Activated CD4-positive, alpha-beta T cell treated with anti-CD3 and anti-CD28 coated beads for 36 hours (primary cell): ENCODE measurements around the gene TMEM54. TPM values are rescaled to one million over a fixed set of nuclear protein-coding genes. Genes with fewer than 3 reads are reported as not detected.
A peak's percentile ranks its signal among the peaks of the same experiment; 100 is the strongest.

Experiments
- ATAC-seq: fragments of 200-7000 bp; cut with Tn5 transposase; one replicate; pipeline ENCODE4 v1.10.0; 2021; ENCODE audit warnings: mild to moderate bottlenecking, moderate library complexity
- CTCF ChIA-PET: fragments of 350-600 bp; sonication (Branson Sonifier 250); formaldehyde crosslinking; loops from one replicate; lab custom pipeline; 2021; ENCODE audit warnings: antibody characterized with exemption; lab: Charles Lee
- POLR2A ChIA-PET: fragments of 350-600 bp; sonication (Branson Sonifier 250); formaldehyde crosslinking; loops from one replicate; lab custom pipeline; 2021; ENCODE audit warnings: antibody characterized with exemption, inconsistent platforms; lab: Charles Lee
- DNase-seq: peaks from one replicate; pipeline ENCODE4 v3.0.0-alpha.2; 2020
- H3K27ac Mint-ChIP-seq: one replicate; pipeline ENCODE4 v1.8.0; 2021; ENCODE audit warnings: mixed read lengths
- H3K27me3 Mint-ChIP-seq: one replicate; pipeline ENCODE4 v1.8.0; 2021; ENCODE audit warnings: mixed read lengths
- H3K36me3 Mint-ChIP-seq: one replicate; pipeline ENCODE4 v1.8.0; 2021; ENCODE audit warnings: low read depth, mixed read lengths
- H3K4me1 Mint-ChIP-seq: one replicate; pipeline ENCODE4 v1.8.0; 2021; ENCODE audit warnings: mixed read lengths
- H3K4me3 Mint-ChIP-seq: one replicate; pipeline ENCODE4 v1.8.0; 2021; ENCODE audit warnings: mild to moderate bottlenecking, moderate library complexity, mixed read lengths
- H3K9me3 Mint-ChIP-seq: one replicate; pipeline ENCODE4 v1.8.0; 2021; ENCODE audit warnings: low read depth, mixed read lengths
- intact Hi-C, 2 experiments: fragments of 100-400 bp; cut with DNase I in 1 of 2; cut with micrococcal nuclease in 1 of 2; formaldehyde crosslinking; loops; one replicate each; pipeline versions ENCODE4 v1.14.2 to v1.15.1; 2022 to 2024; cut with DNase I, micrococcal nuclease
- total RNA-seq, 2 experiments: library from RNA; stranded (reverse); gene quantifications; one replicate each; pipeline ENCODE4 v1.2.3, GENCODE V29; 2021

Gene TMEM54
- total RNA-seq, 2 experiments from 2014 or later: 1.4 to 1.7 TPM

DNA sequence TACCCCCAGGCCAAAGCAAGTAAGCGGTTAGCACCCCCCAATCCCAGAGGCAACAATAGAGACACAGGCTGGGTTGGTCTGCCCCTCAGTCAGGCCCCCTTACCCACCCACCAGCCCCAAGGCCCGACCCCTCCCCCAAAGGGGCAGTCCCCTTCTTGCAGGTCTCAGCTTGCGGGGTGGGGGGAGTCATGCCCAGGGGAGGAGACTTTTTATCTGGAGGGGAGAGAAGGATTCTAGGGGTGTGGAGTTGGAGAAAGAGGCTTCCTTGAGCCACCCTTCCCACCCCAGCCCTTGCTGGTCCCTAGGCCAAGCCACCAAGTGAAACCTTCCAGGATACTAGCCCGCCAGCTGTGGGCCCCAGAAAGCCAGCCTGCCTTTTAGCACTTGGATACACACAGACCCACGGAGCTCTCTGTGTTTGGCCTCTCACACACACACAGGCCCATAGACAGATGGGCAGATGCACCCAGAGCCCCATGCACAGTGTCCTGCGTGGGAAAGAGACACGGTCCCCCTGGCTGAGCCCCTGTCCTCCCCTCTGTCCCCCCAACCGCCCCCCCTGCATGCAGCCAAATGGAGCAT is 7.1 kb downstream of the TMEM54 start:
- no peaks in the 10 kb centered on the region for H3K36me3 Mint-ChIP-seq
- ATAC-seq: no peak
- H3K27me3 Mint-ChIP-seq: peaks cover 41% of the 10 kb centered on the region
- no peak overlapping the region for H3K27ac Mint-ChIP-seq
- POLR2A ChIA-PET: no interaction called here
- peaks cover 3% of the 10 kb centered on the region for H3K4me1 Mint-ChIP-seq
- H3K4me3 Mint-ChIP-seq: peak overlapping the region; percentile 54
- CTCF ChIA-PET: interaction anchor here (5.4 kb wide), 1 partner anchor 18 kb away, joined by 33 read pairs; no protein-coding TSS in a partner anchor
- no peak for DNase-seq
- intact Hi-C loops: no loop called here
- no peaks in the 10 kb centered on the region for H3K9me3 Mint-ChIP-seq

DNA sequence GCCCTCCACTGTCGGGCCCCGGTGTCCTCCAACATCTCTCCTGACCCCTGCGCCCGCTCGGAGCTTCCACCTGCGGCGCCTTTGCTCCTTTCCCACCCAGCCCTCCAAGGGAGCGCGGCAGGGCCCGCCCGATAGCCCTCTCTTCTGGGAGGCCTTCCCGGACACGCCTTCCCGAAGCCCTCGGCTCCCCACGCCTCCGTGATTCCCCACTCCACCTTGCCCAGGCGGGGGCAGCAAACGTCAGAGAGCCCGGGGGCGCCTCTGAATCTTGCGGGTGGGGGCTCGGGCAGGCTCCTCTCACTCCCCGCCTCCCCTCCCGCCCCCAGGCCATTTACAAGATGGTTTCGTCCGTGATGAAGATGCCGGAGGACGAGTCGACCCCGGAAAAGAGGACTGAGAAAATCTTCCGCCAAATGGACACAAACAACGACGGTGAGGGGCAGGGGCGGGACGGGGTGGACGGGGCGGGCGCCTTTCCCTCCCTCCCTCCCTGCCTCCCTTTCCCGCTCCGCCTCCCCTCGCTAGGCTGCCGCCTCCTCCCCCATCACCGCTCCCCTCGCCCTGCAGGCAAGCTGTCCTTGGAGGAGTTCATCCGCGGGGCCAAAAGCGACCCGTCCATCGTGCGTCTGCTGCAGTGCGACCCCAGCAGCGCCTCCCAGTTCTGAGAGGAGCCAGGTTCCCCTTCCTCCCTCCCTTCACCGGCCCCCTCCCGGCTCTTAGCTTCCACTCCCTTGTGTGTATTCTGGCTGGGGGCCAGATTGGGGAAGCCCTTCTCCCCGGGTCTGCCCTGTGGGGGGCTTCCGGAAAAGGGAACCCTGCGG is 7.8 kb downstream of the TMEM54 start:
- Mint-ChIP-seq H3K27me3 (peaks cover 40% of the 10 kb centered on the region), H3K9me3 (no peaks in the 10 kb centered on the region), H3K4me1 (peaks cover 3% of the 10 kb centered on the region), H3K4me3 (peak overlapping the region; percentile 54), H3K36me3 (no peaks in the 10 kb centered on the region), H3K27ac (no peak overlapping the region)
- peak; percentile 13 for ATAC-seq
- ChIA-PET CTCF (interaction anchor here (0.6 to 5.4 kb wide), 9 partner anchors 17 to 341 kb away, joined by 3 to 33 read pairs (median 4); no protein-coding TSS in a partner anchor), POLR2A (interaction anchor here (0.6 kb wide), 1 partner anchor 493 kb away, joined by 3 read pairs; no protein-coding TSS in a partner anchor)
- peak; percentile 41 for DNase-seq
- intact Hi-C loops: no loop called here

GRCh38 chr1:32892368-32893197 is 8.6 kb downstream of the TMEM54 start:
- Mint-ChIP-seq H3K27ac (no peak overlapping the region), H3K4me1 (peaks cover 3% of the 10 kb centered on the region), H3K9me3 (no peaks in the 10 kb centered on the region), H3K36me3 (no peaks in the 10 kb centered on the region), H3K27me3 (peaks cover 48% of the 10 kb centered on the region), H3K4me3 (peak overlapping the region; percentile 36)
- DNase-seq: peak; percentile 75
- POLR2A ChIA-PET: interaction anchor here (0.6 kb wide), 2 partner anchors 478 to 492 kb away, joined by 3 to 7 read pairs; no protein-coding TSS in a partner anchor
- ATAC-seq: peak; percentile 82
- CTCF ChIA-PET: interaction anchor here (0.6 to 5.4 kb wide), 11 partner anchors 12 to 340 kb away, joined by 3 to 33 read pairs (median 4); no protein-coding TSS in a partner anchor
- intact Hi-C loops: no loop called here

DNA sequence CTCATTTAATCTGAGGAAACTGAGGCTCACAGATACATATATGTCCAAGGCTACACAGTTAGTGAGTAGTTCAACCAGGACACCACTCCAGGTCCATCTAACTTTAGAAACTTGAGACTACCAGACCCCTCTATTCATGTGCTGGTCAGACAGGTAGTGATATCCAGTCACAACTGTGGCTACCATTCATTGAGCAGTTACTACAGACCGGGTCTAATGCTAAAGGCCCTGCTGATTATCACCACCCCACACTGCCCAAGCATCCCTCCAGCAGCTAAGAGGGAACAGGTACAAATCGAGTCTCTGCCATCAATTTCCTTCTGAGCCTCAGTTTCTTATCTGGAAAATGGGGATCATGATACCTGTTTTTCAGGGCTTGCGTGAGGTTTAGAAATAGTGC is 9.6 kb downstream of the TMEM54 start:
- ChIA-PET POLR2A (no interaction called here), CTCF (interaction anchor here (0.6 to 5.4 kb wide), 5 partner anchors 13 to 1174 kb away, joined by 3 to 33 read pairs (median 3); no protein-coding TSS in a partner anchor)
- peaks cover 56% of the 10 kb centered on the region for H3K27me3 Mint-ChIP-seq
- H3K4me1 Mint-ChIP-seq: peaks cover 3% of the 10 kb centered on the region
- no peaks in the 10 kb centered on the region for H3K9me3 Mint-ChIP-seq
- intact Hi-C loops: no loop called here
- H3K27ac Mint-ChIP-seq: no peak overlapping the region
- DNase-seq (no peak), ATAC-seq (no peak)
- no peak overlapping the region for H3K4me3 Mint-ChIP-seq
- no peaks in the 10 kb centered on the region for H3K36me3 Mint-ChIP-seq

GRCh38 chr1:32891241-32891570 is 10.0 kb downstream of the TMEM54 start:
- peaks cover 53% of the 10 kb centered on the region for H3K27me3 Mint-ChIP-seq
- no peak for ATAC-seq
- intact Hi-C loops: no loop called here
- ChIA-PET CTCF (interaction anchor here (0.5 to 5.4 kb wide), 7 partner anchors 13 to 1173 kb away, joined by 3 to 33 read pairs (median 3); no protein-coding TSS in a partner anchor), POLR2A (no interaction called here)
- DNase-seq: no peak
- no peak overlapping the region for H3K4me3 Mint-ChIP-seq
- H3K36me3 Mint-ChIP-seq: no peaks in the 10 kb centered on the region
- no peak overlapping the region for H3K27ac Mint-ChIP-seq
- H3K9me3 Mint-ChIP-seq: no peaks in the 10 kb centered on the region
- H3K4me1 Mint-ChIP-seq: peaks cover 3% of the 10 kb centered on the region

- POLR2A ChIA-PET: no interaction called here
- intact Hi-C loops: no loop called here
Measured at GRCh38 chr1:32890516-32891240, 10.5 kb downstream of the TMEM54 start.

DNA sequence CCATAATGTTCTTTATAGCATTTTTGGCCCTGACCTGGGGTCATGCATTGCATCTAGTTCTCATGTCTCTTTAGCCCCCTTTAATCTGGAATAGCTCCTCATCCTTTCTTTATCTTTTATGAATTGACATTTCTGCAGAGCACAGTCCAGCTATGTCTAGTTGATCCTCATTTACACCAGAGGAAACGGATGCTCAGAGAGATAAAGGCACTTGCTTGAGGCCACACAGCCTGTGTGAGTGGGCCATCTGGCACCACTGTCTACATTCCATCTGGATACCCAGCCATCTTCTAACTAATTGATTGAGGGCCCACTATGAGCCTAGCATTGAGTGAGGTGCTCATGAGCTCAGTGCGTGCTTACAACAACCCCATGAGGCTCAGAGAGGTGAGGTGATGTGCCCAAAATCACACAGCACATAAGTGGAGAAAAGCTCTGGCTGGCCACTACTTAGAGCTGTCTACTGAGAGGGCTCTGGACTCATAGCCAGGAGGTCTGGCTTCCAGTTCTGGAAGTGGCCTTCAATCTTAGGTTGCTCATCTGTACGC is 11.4 kb downstream of the TMEM54 start:
- Mint-ChIP-seq H3K4me1 (peaks cover 3% of the 10 kb centered on the region), H3K9me3 (no peaks in the 10 kb centered on the region), H3K27me3 (peaks cover 57% of the 10 kb centered on the region), H3K4me3 (no peak overlapping the region), H3K27ac (no peak overlapping the region), H3K36me3 (no peaks in the 10 kb centered on the region)
- ATAC-seq (no peak), DNase-seq (no peak)
- ChIA-PET CTCF (interaction anchor here (0.6 to 5.4 kb wide), 4 partner anchors 14 to 1709 kb away, joined by 3 to 33 read pairs (median 4); no protein-coding TSS in a partner anchor), POLR2A (no interaction called here)
- intact Hi-C loops: loop anchor here in 1 of 2 experiments (5.0 kb wide), 1 partner anchor 37 kb away; no protein-coding TSS in a partner anchor

More at GRCh38 chr1:32890516-32891240, 10.5 kb downstream of the TMEM54 start:
- CTCF ChIA-PET: interaction anchor here (0.5 to 5.4 kb wide), 9 partner anchors 14 to 1173 kb away, joined by 3 to 33 read pairs (median 3); no protein-coding TSS in a partner anchor
- no peaks in the 10 kb centered on the region for H3K36me3 Mint-ChIP-seq
- H3K9me3 Mint-ChIP-seq: no peaks in the 10 kb centered on the region
- H3K4me3 Mint-ChIP-seq: no peak overlapping the region
- H3K4me1 Mint-ChIP-seq: peaks cover 3% of the 10 kb centered on the region
- ATAC-seq (no peak), DNase-seq (no peak)
- H3K27me3 Mint-ChIP-seq: peaks cover 53% of the 10 kb centered on the region
- no peak overlapping the region for H3K27ac Mint-ChIP-seq

GRCh38 chr1:32888677-32889420 is 12.3 kb downstream of the TMEM54 start:
- H3K9me3 Mint-ChIP-seq: no peaks in the 10 kb centered on the region
- ATAC-seq: no peak
- ChIA-PET CTCF (interaction anchor here (0.6 to 5.4 kb wide), 4 partner anchors 13 to 109 kb away, joined by 3 to 33 read pairs (median 3); no protein-coding TSS in a partner anchor), POLR2A (no interaction called here)
- H3K27ac Mint-ChIP-seq: no peak overlapping the region
- intact Hi-C loops: loop anchor here in 1 of 2 experiments (5.0 kb wide), 1 partner anchor 38 kb away; no protein-coding TSS in a partner anchor
- no peak overlapping the region for H3K4me3 Mint-ChIP-seq
- H3K4me1 Mint-ChIP-seq: peaks cover 3% of the 10 kb centered on the region
- H3K27me3 Mint-ChIP-seq: peaks cover 62% of the 10 kb centered on the region
- no peaks in the 10 kb centered on the region for H3K36me3 Mint-ChIP-seq
- DNase-seq: no peak

- Mint-ChIP-seq H3K27me3 (peaks cover 64% of the 10 kb centered on the region), H3K36me3 (no peaks in the 10 kb centered on the region), H3K4me3 (no peak overlapping the region), H3K9me3 (no peaks in the 10 kb centered on the region), H3K27ac (no peak overlapping the region), H3K4me1 (peaks cover 3% of the 10 kb centered on the region)
- DNase-seq: no peak
- POLR2A ChIA-PET: no interaction called here
- ATAC-seq: no peak
- CTCF ChIA-PET: interaction anchor here (1.2 kb wide), 1 partner anchor 109 kb away, joined by 3 read pairs; no protein-coding TSS in a partner anchor
- intact Hi-C loops: loop anchor here in 1 of 2 experiments (5.0 kb wide), 1 partner anchor 39 kb away; no protein-coding TSS in a partner anchor
Measured at GRCh38 chr1:32888134-32888533, 13.1 kb downstream of the TMEM54 start.
